22Rv1 (cell line): ENCODE results near the gene PKNOX2.

Experiments
- ZFX ChIP-seq: fragments of 450-650 bp; IDR thresholded peaks from 2 replicates; pipeline ENCODE4 v1.6.1; 2017; ENCODE audit warnings: antibody characterized with exemption, borderline replicate concordance
- TF ChIP-seq, protein P1 (sequence below): fragments of 450-650 bp; IDR thresholded peaks from 2 replicates; pipeline ENCODE4 v1.5.1; 2017; ENCODE audit warnings: mild to moderate bottlenecking

DNA sequence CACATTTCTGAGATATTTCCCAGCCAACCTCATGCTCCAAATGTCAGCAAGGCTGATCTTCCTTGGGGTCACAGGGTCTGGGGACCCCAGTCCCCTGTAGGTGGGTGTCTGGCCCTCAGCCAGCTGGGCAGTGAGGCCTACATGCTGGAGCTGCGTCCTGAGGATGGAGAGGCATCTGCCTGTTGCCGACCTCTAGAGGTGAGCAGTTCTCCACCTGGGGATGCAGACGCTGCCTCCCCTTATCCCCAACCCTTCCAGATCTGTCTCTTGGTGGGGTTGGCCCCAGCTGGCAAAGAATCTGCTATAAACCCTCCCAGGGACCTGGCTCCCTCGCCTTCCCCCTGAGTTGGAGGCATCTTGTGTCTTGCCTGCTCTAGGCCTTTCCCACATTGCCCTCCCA is 79.6 kb downstream of the PKNOX2 start:
- TF ChIP-seq, protein P1, sequence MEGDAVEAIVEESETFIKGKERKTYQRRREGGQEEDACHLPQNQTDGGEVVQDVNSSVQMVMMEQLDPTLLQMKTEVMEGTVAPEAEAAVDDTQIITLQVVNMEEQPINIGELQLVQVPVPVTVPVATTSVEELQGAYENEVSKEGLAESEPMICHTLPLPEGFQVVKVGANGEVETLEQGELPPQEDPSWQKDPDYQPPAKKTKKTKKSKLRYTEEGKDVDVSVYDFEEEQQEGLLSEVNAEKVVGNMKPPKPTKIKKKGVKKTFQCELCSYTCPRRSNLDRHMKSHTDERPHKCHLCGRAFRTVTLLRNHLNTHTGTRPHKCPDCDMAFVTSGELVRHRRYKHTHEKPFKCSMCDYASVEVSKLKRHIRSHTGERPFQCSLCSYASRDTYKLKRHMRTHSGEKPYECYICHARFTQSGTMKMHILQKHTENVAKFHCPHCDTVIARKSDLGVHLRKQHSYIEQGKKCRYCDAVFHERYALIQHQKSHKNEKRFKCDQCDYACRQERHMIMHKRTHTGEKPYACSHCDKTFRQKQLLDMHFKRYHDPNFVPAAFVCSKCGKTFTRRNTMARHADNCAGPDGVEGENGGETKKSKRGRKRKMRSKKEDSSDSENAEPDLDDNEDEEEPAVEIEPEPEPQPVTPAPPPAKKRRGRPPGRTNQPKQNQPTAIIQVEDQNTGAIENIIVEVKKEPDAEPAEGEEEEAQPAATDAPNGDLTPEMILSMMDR: no peak
- TF ChIP-seq ZFX: no peak
